ENCODE results near the gene GTF2H1.

The GTF2H1 gene

GRCh38 chr11:18309691-18310090, 12.7 kb upstream of the GTF2H1 start:
- H3K36me3 ChIP-seq (ENCODE audit: insufficient read depth, low read length): peaks cover 51% of the 10 kb centered on the region; the same call in 1 of the 2 replicates
- no peaks in the 10 kb centered on the region for H3K9me3 ChIP-seq (ENCODE audit: insufficient read depth, low read depth, low read length)

GRCh38 chr11:18310800-18311340, 11.5 kb upstream of the GTF2H1 start:
- no peak overlapping the region for H3K4me2 ChIP-seq (ENCODE audit: low read depth, low read length, poor library complexity, severe bottlenecking)
- no peak overlapping the region for H3K9ac ChIP-seq (ENCODE audit: low read depth, low read length, poor library complexity, severe bottlenecking)
- H3K9me2 ChIP-seq (replicated peaks; ENCODE audit: low read depth, low read length): no peaks in the 10 kb centered on the region
- no peak for TF ChIP-seq EZH2phosphoT487 (IDR thresholded peaks at IDR 0.05; ENCODE audit: borderline replicate concordance)
- TF ChIP-seq, protein P1, sequence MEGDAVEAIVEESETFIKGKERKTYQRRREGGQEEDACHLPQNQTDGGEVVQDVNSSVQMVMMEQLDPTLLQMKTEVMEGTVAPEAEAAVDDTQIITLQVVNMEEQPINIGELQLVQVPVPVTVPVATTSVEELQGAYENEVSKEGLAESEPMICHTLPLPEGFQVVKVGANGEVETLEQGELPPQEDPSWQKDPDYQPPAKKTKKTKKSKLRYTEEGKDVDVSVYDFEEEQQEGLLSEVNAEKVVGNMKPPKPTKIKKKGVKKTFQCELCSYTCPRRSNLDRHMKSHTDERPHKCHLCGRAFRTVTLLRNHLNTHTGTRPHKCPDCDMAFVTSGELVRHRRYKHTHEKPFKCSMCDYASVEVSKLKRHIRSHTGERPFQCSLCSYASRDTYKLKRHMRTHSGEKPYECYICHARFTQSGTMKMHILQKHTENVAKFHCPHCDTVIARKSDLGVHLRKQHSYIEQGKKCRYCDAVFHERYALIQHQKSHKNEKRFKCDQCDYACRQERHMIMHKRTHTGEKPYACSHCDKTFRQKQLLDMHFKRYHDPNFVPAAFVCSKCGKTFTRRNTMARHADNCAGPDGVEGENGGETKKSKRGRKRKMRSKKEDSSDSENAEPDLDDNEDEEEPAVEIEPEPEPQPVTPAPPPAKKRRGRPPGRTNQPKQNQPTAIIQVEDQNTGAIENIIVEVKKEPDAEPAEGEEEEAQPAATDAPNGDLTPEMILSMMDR (conservative IDR thresholded peaks at IDR 0.05; ENCODE audit: low read length): no peak
- H4K20me1 ChIP-seq (ENCODE audit: insufficient read depth, low read length, poor library complexity, severe bottlenecking): no peaks in the 10 kb centered on the region
- H3K4me1 ChIP-seq (ENCODE audit: insufficient read depth, low read length, poor library complexity, severe bottlenecking): no peaks in the 10 kb centered on the region
- H3K79me2 ChIP-seq (ENCODE audit: insufficient read depth, low read length): peaks cover 4% of the 10 kb centered on the region; the same call in 1 of the 2 replicates
- no peaks in the 10 kb centered on the region for H3K9me3 ChIP-seq (ENCODE audit: insufficient read depth, low read depth, low read length)
- no peak overlapping the region for H3K4me3 ChIP-seq (ENCODE audit: low read length, poor library complexity, severe bottlenecking)
- H2AFZ ChIP-seq (ENCODE audit: low read length): no peak overlapping the region
- no peaks in the 10 kb centered on the region for H3K27me3 ChIP-seq (ENCODE audit: insufficient read depth, low read length, poor library complexity, severe bottlenecking)
- no peaks in the 10 kb centered on the region for H3F3A ChIP-seq (ENCODE audit: low read depth)
- H3K36me3 ChIP-seq (ENCODE audit: insufficient read depth, low read length): peaks cover 41% of the 10 kb centered on the region; the same call in 1 of the 2 replicates

More at GRCh38 chr11:18309691-18310090, 12.7 kb upstream of the GTF2H1 start:
- no peak for TF ChIP-seq EZH2phosphoT487 (IDR thresholded peaks at IDR 0.05; ENCODE audit: borderline replicate concordance)
- TF ChIP-seq, protein P1 (conservative IDR thresholded peaks at IDR 0.05; ENCODE audit: low read length): no peak
- H4K20me1 ChIP-seq (ENCODE audit: insufficient read depth, low read length, poor library complexity, severe bottlenecking): no peaks in the 10 kb centered on the region
- no peak overlapping the region for H3K4me2 ChIP-seq (ENCODE audit: low read depth, low read length, poor library complexity, severe bottlenecking)
- H3F3A ChIP-seq (ENCODE audit: low read depth): no peaks in the 10 kb centered on the region
- no peak overlapping the region for H2AFZ ChIP-seq (ENCODE audit: low read length)
- no peaks in the 10 kb centered on the region for H3K79me2 ChIP-seq (ENCODE audit: insufficient read depth, low read length)
- H3K4me3 ChIP-seq (ENCODE audit: low read length, poor library complexity, severe bottlenecking): no peak overlapping the region
- no peak overlapping the region for H3K9ac ChIP-seq (ENCODE audit: low read depth, low read length, poor library complexity, severe bottlenecking)
- no peaks in the 10 kb centered on the region for H3K4me1 ChIP-seq (ENCODE audit: insufficient read depth, low read length, poor library complexity, severe bottlenecking)
- H3K9me2 ChIP-seq (replicated peaks; ENCODE audit: low read depth, low read length): no peaks in the 10 kb centered on the region
- H3K27me3 ChIP-seq (ENCODE audit: insufficient read depth, low read length, poor library complexity, severe bottlenecking): no peaks in the 10 kb centered on the region

- Histone ChIP-seq H3F3A (ENCODE audit: low read depth) (no peaks in the 10 kb centered on the region), H3K4me3 (ENCODE audit: low read length, poor library complexity, severe bottlenecking) (no peak overlapping the region), H3K9me3 (ENCODE audit: insufficient read depth, low read depth, low read length) (no peaks in the 10 kb centered on the region), H3K4me2 (ENCODE audit: low read depth, low read length, poor library complexity, severe bottlenecking) (no peak overlapping the region), H3K27me3 (ENCODE audit: insufficient read depth, low read length, poor library complexity, severe bottlenecking) (no peaks in the 10 kb centered on the region), H3K36me3 (ENCODE audit: insufficient read depth, low read length) (peaks cover 33% of the 10 kb centered on the region; the same call in 1 of the 2 replicates), H3K9me2 (replicated peaks; ENCODE audit: low read depth, low read length) (no peaks in the 10 kb centered on the region), H3K9ac (ENCODE audit: low read depth, low read length, poor library complexity, severe bottlenecking) (no peak overlapping the region), H3K4me1 (ENCODE audit: insufficient read depth, low read length, poor library complexity, severe bottlenecking) (no peaks in the 10 kb centered on the region), H4K20me1 (ENCODE audit: insufficient read depth, low read length, poor library complexity, severe bottlenecking) (no peaks in the 10 kb centered on the region), H3K79me2 (ENCODE audit: insufficient read depth, low read length) (peaks cover 12% of the 10 kb centered on the region; the same call in 1 of the 2 replicates), H2AFZ (ENCODE audit: low read length) (no peak overlapping the region)
- TF ChIP-seq, protein P1 (conservative IDR thresholded peaks at IDR 0.05; ENCODE audit: low read length): no peak
- no peak for TF ChIP-seq EZH2phosphoT487 (IDR thresholded peaks at IDR 0.05; ENCODE audit: borderline replicate concordance)
Measured at GRCh38 chr11:18312012-18312411, 10.4 kb upstream of the GTF2H1 start.
